ENCODE data around the gene TAS2R9.

- TF ChIP-seq CTCF (IDR thresholded peaks at IDR 0.05) (no peak), POLR2A (IDR thresholded peaks at IDR 0.05) (no peak), POLR2AphosphoS5 (IDR thresholded peaks at IDR 0.05) (no peak), EP300 (IDR thresholded peaks at IDR 0.05) (no peak)
These were observed 50.3 kb downstream of the TAS2R9 start for GRCh38 chr12:10759657-10760056.
